H9 (cell line): ENCODE data around the gene ARAP2. TPM values are rescaled to one million over a fixed set of nuclear protein-coding genes. Genes with fewer than 3 reads are reported as not detected.

Experiments used
- DNase-seq: peaks from one replicate; pipeline ENCODE4 v3.0.0-alpha.2; 2017
- H2AFZ ChIP-seq: one replicate; pipeline ENCODE4 v1.6.1; 2013; ENCODE audit warnings: mild to moderate bottlenecking, low read length, control low read depth, moderate library complexity
- H2AK5ac ChIP-seq: 2 replicates; pipeline ENCODE4 v1.6.1; 2013; ENCODE audit warnings: low read length, control low read depth, mixed read lengths; ENCODE audit not compliant: insufficient read length
- H2BK120ac ChIP-seq: one replicate; pipeline ENCODE4 v1.6.1; 2013; ENCODE audit warnings: low read depth, mild to moderate bottlenecking, low read length, control low read depth, inconsistent platforms; ENCODE audit not compliant: poor library complexity, severe bottlenecking
- H2BK12ac ChIP-seq: 2 replicates; pipeline ENCODE4 v1.6.1; 2013; ENCODE audit warnings: low read length, control low read depth, mixed read lengths, low read depth; ENCODE audit not compliant: insufficient read length
- H2BK15ac ChIP-seq: 2 replicates; pipeline ENCODE4 v1.6.1; 2013; ENCODE audit warnings: low read depth, low read length, control low read depth
- H2BK20ac ChIP-seq: one replicate; pipeline ENCODE4 v1.6.1; 2013; ENCODE audit warnings: low read depth, mild to moderate bottlenecking, low read length, control low read depth, inconsistent platforms; ENCODE audit not compliant: poor library complexity, severe bottlenecking
- H2BK5ac ChIP-seq: 2 replicates; pipeline ENCODE4 v1.6.1; 2013; ENCODE audit warnings: low read length, control low read depth, mixed read lengths; ENCODE audit not compliant: insufficient read length
- H3K14ac ChIP-seq: 2 replicates; pipeline ENCODE4 v1.6.1; 2013; ENCODE audit warnings: low read length, control low read depth; ENCODE audit not compliant: insufficient read depth
- H3K18ac ChIP-seq: 2 replicates; pipeline ENCODE4 v1.6.1; 2013; ENCODE audit warnings: low read depth, mild to moderate bottlenecking, mixed read lengths, low read length, control low read depth; ENCODE audit not compliant: insufficient read length
- H3K23ac ChIP-seq: 2 replicates; pipeline ENCODE4 v1.6.1; 2013; ENCODE audit warnings: low read length, control low read depth, mixed read lengths, low read depth; ENCODE audit not compliant: insufficient read length
- H3K23me2 ChIP-seq: 2 replicates; pipeline ENCODE4 v1.6.1; 2013; ENCODE audit warnings: low read depth, mild to moderate bottlenecking, mixed read lengths, low read length, control low read depth; ENCODE audit not compliant: insufficient read length, poor library complexity, severe bottlenecking
- H3K27ac ChIP-seq: 2 replicates; pipeline ENCODE4 v1.5.1; 2013; ENCODE audit warnings: low read length, control low read depth, mixed read lengths, low read depth; ENCODE audit not compliant: insufficient read length
- H3K27me3 ChIP-seq: 2 replicates; pipeline ENCODE4 v1.6.1; 2013; ENCODE audit warnings: low read length, control low read depth, inconsistent platforms; ENCODE audit not compliant: insufficient read depth
- H3K4ac ChIP-seq: 2 replicates; pipeline ENCODE4 v1.6.1; 2013; ENCODE audit warnings: low read depth, mild to moderate bottlenecking, control low read depth, inconsistent platforms, low read length, moderate library complexity
- H3K4me1 ChIP-seq: 2 replicates; pipeline ENCODE4 v1.6.1; 2013; ENCODE audit warnings: low read length, control low read depth, inconsistent platforms; ENCODE audit not compliant: insufficient read depth
- H3K4me2 ChIP-seq: 2 replicates; pipeline ENCODE4 v1.6.1; 2013; ENCODE audit warnings: low read length, control low read depth, mixed read lengths; ENCODE audit not compliant: insufficient read length, insufficient read depth
- H3K56ac ChIP-seq: 2 replicates; pipeline ENCODE4 v1.6.1; 2013; ENCODE audit warnings: low read depth, mild to moderate bottlenecking, mixed read lengths, low read length, control low read depth; ENCODE audit not compliant: insufficient read length
- H3K79me1 ChIP-seq: 2 replicates; pipeline ENCODE4 v1.6.1; 2013; ENCODE audit warnings: low read depth, mild to moderate bottlenecking, moderate library complexity, low read length, control low read depth, inconsistent platforms; ENCODE audit not compliant: insufficient read depth, poor library complexity, severe bottlenecking
- H3K79me2 ChIP-seq: 2 replicates; pipeline ENCODE4 v1.6.1; 2013; ENCODE audit warnings: low read length, control low read depth, inconsistent platforms; ENCODE audit not compliant: insufficient read depth
- H3K9ac ChIP-seq: 2 replicates; pipeline ENCODE4 v1.6.1; 2013; ENCODE audit warnings: low read length, control low read depth, mixed read lengths; ENCODE audit not compliant: insufficient read length; ENCODE audit errors: extremely low read depth
- H3K9me3 ChIP-seq: one replicate; pipeline ENCODE4 v1.6.1; 2013; ENCODE audit warnings: low read depth, low read length, inconsistent platforms; ENCODE audit not compliant: control insufficient read depth
- H3T11ph ChIP-seq: one replicate; pipeline ENCODE4 v1.6.1; 2013; ENCODE audit warnings: mild to moderate bottlenecking, low read length, control low read depth, inconsistent platforms
- H4K20me1 ChIP-seq: one replicate; pipeline ENCODE4 v1.6.1; 2013; ENCODE audit not compliant: control insufficient read depth, insufficient read length, insufficient read depth
- H4K5ac ChIP-seq: 2 replicates; pipeline ENCODE4 v1.6.1; 2013; ENCODE audit warnings: low read depth, mild to moderate bottlenecking, mixed read lengths, low read length, control low read depth; ENCODE audit not compliant: insufficient read length
- H4K8ac ChIP-seq: replicated peaks from 2 replicates; pipeline ENCODE4 v1.6.1; 2013; ENCODE audit warnings: low read length, control low read depth, mixed read lengths, low read depth; ENCODE audit not compliant: insufficient read length
- H4K91ac ChIP-seq: 2 replicates; pipeline ENCODE4 v1.6.1; 2013; ENCODE audit warnings: low read depth, mild to moderate bottlenecking, moderate library complexity, mixed read lengths, low read length, control low read depth; ENCODE audit not compliant: insufficient read length
- H3K27ac Mint-ChIP-seq, 3 experiments: 2 replicates in 2 of 3; 3 replicates in 1 of 3; pipeline ENCODE4 v1.8.0; 2020 to 2021; ENCODE audit warnings: mixed read lengths in 3 of 3, mild to moderate bottlenecking in 1 of 3, moderate library complexity in 1 of 3
- H3K27me3 Mint-ChIP-seq: 2 replicates; pipeline ENCODE4 v1.8.0; 2021; ENCODE audit warnings: low read depth, mild to moderate bottlenecking, moderate library complexity, mixed read lengths
- H3K36me3 Mint-ChIP-seq, 3 experiments: 2 replicates in 2 of 3; 3 replicates in 1 of 3; pipeline ENCODE4 v1.8.0; 2020 to 2021; ENCODE audit warnings: low read depth in 3 of 3, mixed read lengths in 3 of 3; ENCODE audit not compliant: insufficient read depth in 1 of 3
- H3K4me1 Mint-ChIP-seq, 2 experiments: 2 replicates each; pipeline ENCODE4 v1.8.0; 2020; ENCODE audit warnings: mixed read lengths in 2 of 2
- H3K4me3 Mint-ChIP-seq, 2 experiments: 2 replicates in 1 of 2; 3 replicates in 1 of 2; pipeline ENCODE4 v1.8.0; 2020 to 2021; ENCODE audit warnings: mild to moderate bottlenecking in 2 of 2, mixed read lengths in 2 of 2, moderate library complexity in 1 of 2
- H3K9me3 Mint-ChIP-seq, 2 experiments: 2 replicates in 1 of 2; 3 replicates in 1 of 2; pipeline ENCODE4 v1.8.0; 2020; ENCODE audit warnings: mild to moderate bottlenecking in 2 of 2, mixed read lengths in 2 of 2, moderate library complexity in 1 of 2
- WGBS: extraction: QIAGEN DNeasy Blood & Tissue Kit; methylation state at CpG from one replicate; pipeline ENCODE4 v1.1.7; 2013; ENCODE audit warnings: missing lambda C conversion rate, low lambda C conversion rate, mixed read lengths; ENCODE audit not compliant: insufficient read length; ENCODE audit errors: extremely low coverage; 5-methylcytosine and 5-hydroxymethylcytosine counted together
- total RNA-seq: library from RNA; stranded (reverse); gene quantifications from 2 replicates; pipeline ENCODE4 v1.2.1, GENCODE V29; 2021
- TF ChIP-seq, protein P1 (sequence below): fragments of 200-600 bp; sonication (generic); conservative IDR thresholded peaks from 3 replicates; pipeline ENCODE4 v1.8.0; 2021; ENCODE audit warnings: antibody characterized with exemption, mild to moderate bottlenecking

The ARAP2 gene
- total RNA-seq, 1 experiment from 2014 or later, result 6.3 TPM

GRCh38 chr4:36278789-36279188, 34.5 kb upstream of the ARAP2 start:
- no peak overlapping the region for H3T11ph ChIP-seq
- Mint-ChIP-seq H3K27ac (no peak overlapping the region), H3K36me3 (no peaks in the 10 kb centered on the region), H3K4me1 (peaks cover 6 to 8% of the 10 kb centered on the region in 2 experiments), H3K9me3 (no peaks in the 10 kb centered on the region), H3K27me3 (no peaks in the 10 kb centered on the region; the same call in 1 of the 2 replicates), H3K4me3 (no peak overlapping the region)
- H4K5ac ChIP-seq, result no peak overlapping the region
- WGBS, result no CpG with 5 or more reads among the region's 2 CpGs
- DNase-seq, result no peak
- H3K27ac ChIP-seq, result no peak overlapping the region
- no peak overlapping the region for H2BK120ac ChIP-seq
- no peak overlapping the region for H3K4me2 ChIP-seq
- H2AK5ac ChIP-seq, result no peak overlapping the region
- H4K20me1 ChIP-seq, result no peaks in the 10 kb centered on the region
- no peaks in the 10 kb centered on the region for H3K27me3 ChIP-seq
- H3K23me2 ChIP-seq, result no peaks in the 10 kb centered on the region
- H3K4me1 ChIP-seq, result no peaks in the 10 kb centered on the region
- H3K79me2 ChIP-seq, result no peaks in the 10 kb centered on the region
- H3K23ac ChIP-seq, result no peak overlapping the region
- H3K9me3 ChIP-seq, result no peaks in the 10 kb centered on the region
- no peaks in the 10 kb centered on the region for H3K79me1 ChIP-seq
- H2BK15ac ChIP-seq, result no peak overlapping the region
- no peak overlapping the region for H3K18ac ChIP-seq
- no peak overlapping the region for H2BK5ac ChIP-seq
- H4K91ac ChIP-seq, result no peak overlapping the region
- TF ChIP-seq, protein P1, sequence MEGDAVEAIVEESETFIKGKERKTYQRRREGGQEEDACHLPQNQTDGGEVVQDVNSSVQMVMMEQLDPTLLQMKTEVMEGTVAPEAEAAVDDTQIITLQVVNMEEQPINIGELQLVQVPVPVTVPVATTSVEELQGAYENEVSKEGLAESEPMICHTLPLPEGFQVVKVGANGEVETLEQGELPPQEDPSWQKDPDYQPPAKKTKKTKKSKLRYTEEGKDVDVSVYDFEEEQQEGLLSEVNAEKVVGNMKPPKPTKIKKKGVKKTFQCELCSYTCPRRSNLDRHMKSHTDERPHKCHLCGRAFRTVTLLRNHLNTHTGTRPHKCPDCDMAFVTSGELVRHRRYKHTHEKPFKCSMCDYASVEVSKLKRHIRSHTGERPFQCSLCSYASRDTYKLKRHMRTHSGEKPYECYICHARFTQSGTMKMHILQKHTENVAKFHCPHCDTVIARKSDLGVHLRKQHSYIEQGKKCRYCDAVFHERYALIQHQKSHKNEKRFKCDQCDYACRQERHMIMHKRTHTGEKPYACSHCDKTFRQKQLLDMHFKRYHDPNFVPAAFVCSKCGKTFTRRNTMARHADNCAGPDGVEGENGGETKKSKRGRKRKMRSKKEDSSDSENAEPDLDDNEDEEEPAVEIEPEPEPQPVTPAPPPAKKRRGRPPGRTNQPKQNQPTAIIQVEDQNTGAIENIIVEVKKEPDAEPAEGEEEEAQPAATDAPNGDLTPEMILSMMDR, result no peak
- H4K8ac ChIP-seq, result no peak overlapping the region
- H3K14ac ChIP-seq, result no peak overlapping the region
- no peak overlapping the region for H2BK20ac ChIP-seq
- H3K4ac ChIP-seq, result no peak overlapping the region
- H2BK12ac ChIP-seq, result no peak overlapping the region
- no peak overlapping the region for H3K9ac ChIP-seq
- no peak overlapping the region for H2AFZ ChIP-seq
- no peak overlapping the region for H3K56ac ChIP-seq
